A549 (cell line): ENCODE data around the gene PPP4R2. TPM values are rescaled to one million over a fixed set of nuclear protein-coding genes. Genes with fewer than 3 reads are reported as not detected.

Source experiments
- ATAC-seq, 2 experiments: fragments of 200-7000 bp in 1 of 2; fragments of >200 bp in 1 of 2; cut with Nextera tagmentation in 1 of 2; cut with Tn5 transposase in 1 of 2; 3 replicates each; pipeline versions ENCODE4 v1.8.0 to v1.9.1; 2018 to 2020; ENCODE audit warnings: mild to moderate bottlenecking in 1 of 2, moderate library complexity in 1 of 2
- CTCF ChIA-PET: fragments of 300-600 bp; sonication (Branson Sonifier 250); formaldehyde crosslinking; extraction: SDS; loops from one replicate; lab custom pipeline; 2021; ENCODE audit warnings: antibody characterized with exemption, inconsistent platforms; lab: Yijun Ruan, JAX
- POLR2A ChIA-PET: fragments of 350-600 bp; formaldehyde crosslinking; extraction: SDS; loops from one replicate; lab custom pipeline; 2021; ENCODE audit warnings: antibody characterized with exemption, inconsistent platforms; lab: Yijun Ruan, JAX
- DNase-seq, 2 experiments: peaks; one replicate each; pipeline versions ENCODE4 v3.0.0 to v3.0.0-alpha.2; 2011 to 2016; ENCODE audit warnings: low read depth in 1 of 2, low spot score in 1 of 2
- FAIRE-seq: peaks from 2 replicates; lab custom pipeline; 2011; peaks lifted over from hg19 to GRCh38; lab: Jason Lieb, UNC
- H3K27ac ChIP-seq, 2 experiments: fragments of >200 bp; sonication (Bioruptor Twin); formaldehyde crosslinking; 3 replicates each; pipeline ENCODE4 v1.5.1; 2016 to 2017
- H3K4me1 ChIP-seq: fragments of >200 bp; sonication (Bioruptor Twin); formaldehyde crosslinking; 3 replicates; pipeline ENCODE4 v1.6.1; 2016
- H3K4me2 ChIP-seq: fragments of >200 bp; sonication (Bioruptor Twin); formaldehyde crosslinking; 3 replicates; pipeline ENCODE4 v1.6.1; 2016
- H3K4me3 ChIP-seq: fragments of >200 bp; sonication (Bioruptor Twin); formaldehyde crosslinking; 3 replicates; pipeline ENCODE4 v1.5.1; 2016
- H3K9me3 ChIP-seq: fragments of >200 bp; sonication (Bioruptor Twin); formaldehyde crosslinking; 3 replicates; pipeline ENCODE4 v1.6.1; 2016
- CEBPB ChIP-seq, 2 experiments: fragments of >200 bp in 1 of 2; sonication (Bioruptor Twin) in 1 of 2; formaldehyde crosslinking in 1 of 2; IDR thresholded peaks; 2 replicates each; pipeline ENCODE4 v1.6.1; 2012 to 2016
- CHD2 ChIP-seq: fragments of 150-350 bp; IDR thresholded peaks from 2 replicates; pipeline ENCODE4 v1.6.1; 2014; ENCODE audit warnings: low read length; ENCODE audit not compliant: partially characterized antibody
- EP300 ChIP-seq, 2 experiments: fragments of >200 bp; sonication (Bioruptor Twin); formaldehyde crosslinking; IDR thresholded peaks; 2 replicates in 1 of 2; 3 replicates in 1 of 2; pipeline ENCODE4 v1.6.1; 2016 to 2017
- ESRRA ChIP-seq: fragments of 150-350 bp; IDR thresholded peaks from 2 replicates; pipeline ENCODE4 v1.6.1; 2014; ENCODE audit warnings: mild to moderate bottlenecking, low read length, borderline replicate concordance
- FOSL2 ChIP-seq, 2 experiments: fragments of 450-650 bp in 1 of 2; fragments of >200 bp in 1 of 2; sonication (Bioruptor Twin) in 1 of 2; formaldehyde crosslinking; IDR thresholded peaks; 2 replicates each; pipeline versions ENCODE4 v1.5.0 to v1.6.1; 2016 to 2020; ENCODE audit warnings: mild to moderate bottlenecking in 1 of 2, moderate library complexity in 1 of 2
- GATA3 ChIP-seq: IDR thresholded peaks from 2 replicates; pipeline ENCODE4 v1.6.1; 2012; ENCODE audit warnings: borderline replicate concordance
- HES2 ChIP-seq: fragments of >200 bp; sonication (Bioruptor Twin); formaldehyde crosslinking; IDR thresholded peaks from 2 replicates; pipeline ENCODE4 v1.6.1; 2016
- HEYL ChIP-seq: fragments of 250-450 bp; sonication (Bioruptor Pico); IDR thresholded peaks from 2 replicates; pipeline ENCODE4 v1.8.0; 2021; ENCODE audit warnings: mild to moderate bottlenecking, moderate library complexity
- HOXA7 ChIP-seq: fragments of 250-450 bp; sonication (Bioruptor Pico); IDR thresholded peaks from 2 replicates; pipeline ENCODE4 v1.5.0; 2020; ENCODE audit warnings: mild to moderate bottlenecking, moderate library complexity
- JUN ChIP-seq, 2 experiments: fragments of >200 bp; sonication (Bioruptor Twin); formaldehyde crosslinking; IDR thresholded peaks; 2 replicates in 1 of 2; 3 replicates in 1 of 2; pipeline ENCODE4 v1.6.1; 2016 to 2017
- KDM1A ChIP-seq: fragments of 200-600 bp; sonication (generic); IDR thresholded peaks from 2 replicates; pipeline ENCODE4 v1.6.1; 2016; ENCODE audit warnings: low read depth, mild to moderate bottlenecking
- KDM5A ChIP-seq: fragments of 200-600 bp; sonication (generic); IDR thresholded peaks from 2 replicates; pipeline ENCODE4 v1.6.1; 2016; ENCODE audit warnings: antibody characterized with exemption, mild to moderate bottlenecking
- MAZ ChIP-seq: fragments of 150-350 bp; IDR thresholded peaks from 2 replicates; pipeline ENCODE4 v1.6.1; 2014; ENCODE audit warnings: antibody characterized with exemption, low read depth, low read length, borderline replicate concordance
- NPAS2 ChIP-seq: fragments of 250-450 bp; sonication (Bioruptor Pico); IDR thresholded peaks from 2 replicates; pipeline ENCODE4 v1.8.0; 2022; ENCODE audit warnings: mild to moderate bottlenecking, moderate library complexity, borderline replicate concordance
- NR3C1 ChIP-seq: fragments of >200 bp; sonication (Bioruptor Twin); formaldehyde crosslinking; IDR thresholded peaks from 3 replicates; pipeline ENCODE4 v1.6.1; 2017
- POLR2A ChIP-seq: IDR thresholded peaks from 2 replicates; pipeline ENCODE4 v1.6.1; 2012; ENCODE audit warnings: mild to moderate bottlenecking, low read length
- POLR2AphosphoS2 ChIP-seq: conservative IDR thresholded peaks from 2 replicates; pipeline ENCODE4 v1.6.1; 2012; ENCODE audit warnings: low read length, improper control_type of control experiment, inconsistent platforms
- RARB ChIP-seq: fragments of 250-450 bp; sonication (Bioruptor Pico); IDR thresholded peaks from 2 replicates; pipeline ENCODE4 v1.8.0; 2021; ENCODE audit warnings: mild to moderate bottlenecking, moderate library complexity
- RCOR1 ChIP-seq: fragments of 150-350 bp; IDR thresholded peaks from 2 replicates; pipeline ENCODE4 v1.6.1; 2014; ENCODE audit warnings: antibody characterized with exemption, low read length, low read depth
- SREBF2 ChIP-seq: fragments of 450-650 bp; IDR thresholded peaks from 2 replicates; pipeline ENCODE4 v1.6.1; 2014; ENCODE audit warnings: mild to moderate bottlenecking, moderate library complexity
- TFCP2L1 ChIP-seq: fragments of 250-450 bp; sonication (Bioruptor Pico); IDR thresholded peaks from 2 replicates; pipeline ENCODE4 v1.5.0; 2021; ENCODE audit warnings: mild to moderate bottlenecking
- USF2 ChIP-seq: fragments of 450-650 bp; IDR thresholded peaks from 2 replicates; pipeline ENCODE4 v1.6.1; 2014; ENCODE audit warnings: antibody characterized with exemption
- ZC3H11A ChIP-seq: fragments of 450-650 bp; IDR thresholded peaks from 2 replicates; pipeline ENCODE4 v1.6.1; 2014; ENCODE audit warnings: antibody characterized with exemption, mild to moderate bottlenecking
- ZNF302 ChIP-seq: fragments of 250-450 bp; sonication (Bioruptor Pico); IDR thresholded peaks from 2 replicates; pipeline ENCODE4 v1.9.0; 2021; ENCODE audit warnings: inconsistent platforms, mild to moderate bottlenecking, moderate library complexity
- polyA plus RNA-seq, 4 experiments: library from polyadenylated mRNA; depleted of rRNA in 3 of 4; stranded (reverse); fragments of >200 nt; fragmentation: RNase III in 1 of 4; extraction: RNeasy Plus Mini Kit Qiagen cat#74134 plus additional on column Dnase treatment in 1 of 4; gene quantifications; 2 replicates in 3 of 4; 3 replicates in 1 of 4; pipeline ENCODE4 v1.2.3, GENCODE V29; 2011 to 2017
- TF ChIP-seq, protein P1 (sequence below): fragments of >200 bp; sonication (Bioruptor Twin); formaldehyde crosslinking; IDR thresholded peaks from 3 replicates; pipeline ENCODE4 v1.6.1; 2016
- TF ChIP-seq, protein P2 (sequence below): fragments of 250-450 bp; sonication (Bioruptor Pico); IDR thresholded peaks from 2 replicates; pipeline ENCODE4 v1.5.0; 2020; ENCODE audit warnings: low read depth, mild to moderate bottlenecking, moderate library complexity
- TF ChIP-seq, protein P3 (sequence below): fragments of 250-450 bp; sonication (Bioruptor Pico); IDR thresholded peaks from 2 replicates; pipeline ENCODE4 v1.5.0; 2021; ENCODE audit warnings: mild to moderate bottlenecking, moderate library complexity, borderline replicate concordance

The PPP4R2 gene
- polyA plus RNA-seq, 2 of the 4 experiments (the other 2 are of a cell fraction) = 39.3 to 68.4 TPM

DNA sequence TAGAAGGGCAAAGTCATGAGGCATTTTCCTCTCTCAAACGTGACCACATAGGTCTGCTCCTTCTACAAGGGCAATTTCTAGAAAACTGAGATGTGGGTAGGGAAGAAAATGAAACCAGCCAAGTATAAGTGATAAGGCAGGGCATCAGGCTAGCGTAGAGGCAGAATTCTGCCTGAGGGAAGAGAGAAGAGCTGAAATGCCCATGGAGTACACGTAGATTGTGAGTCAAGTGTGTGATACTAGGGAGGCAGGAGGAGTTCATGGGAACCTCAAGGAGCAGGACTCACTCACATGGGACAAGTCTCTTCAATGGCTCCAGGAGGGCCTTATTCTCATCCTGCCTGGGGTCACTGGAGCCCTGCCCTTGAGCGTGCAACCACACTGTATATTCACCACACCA lies 34.9 kb upstream of the PPP4R2 start (continued):
- TF ChIP-seq HES2 (no peak), FOSL2 (IDR thresholded peaks at IDR 0.05) (no peak), FOSL2 (CRISPR knock-in tag; IDR thresholded peaks at IDR 0.05) (no peak)

DNA sequence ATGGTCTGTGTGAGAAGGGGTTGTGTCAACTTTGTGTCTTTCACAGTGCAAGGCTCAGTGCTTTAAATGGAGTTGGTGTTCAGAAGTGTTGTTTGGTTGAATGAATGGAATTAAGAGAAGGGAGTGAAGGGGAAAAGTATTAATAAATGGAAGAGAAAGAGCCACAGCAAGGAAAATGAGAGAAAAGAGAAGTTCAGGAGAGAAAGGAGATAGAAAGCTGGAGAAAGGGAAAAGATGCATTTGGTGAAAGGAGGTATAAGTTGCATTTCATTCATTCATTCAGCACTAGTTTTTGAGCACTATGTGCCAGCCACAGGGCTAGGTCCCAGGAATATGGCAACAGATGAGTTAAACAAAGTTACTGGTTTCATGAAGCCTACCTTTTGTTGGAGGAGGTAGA lies 34.3 kb upstream of the PPP4R2 start:
- ChIA-PET CTCF (interaction anchor here (1.2 kb wide), 1 partner anchor 32 kb away, joined by 3 read pairs; no protein-coding TSS in a partner anchor), POLR2A (no interaction called here)
- Histone ChIP-seq H3K27ac (no peak overlapping the region), H3K9me3 (no peaks in the 10 kb centered on the region), H3K4me3 (no peak overlapping the region), H3K4me1 (no peaks in the 10 kb centered on the region), H3K4me2 (no peak overlapping the region)
- DNase-seq (no peak), ATAC-seq (no peak), FAIRE-seq (peak; percentile 18)
- TF ChIP-seq RCOR1 = no peak
- no peak for TF ChIP-seq CEBPB (IDR thresholded peaks at IDR 0.05)
- TF ChIP-seq, protein P1, sequence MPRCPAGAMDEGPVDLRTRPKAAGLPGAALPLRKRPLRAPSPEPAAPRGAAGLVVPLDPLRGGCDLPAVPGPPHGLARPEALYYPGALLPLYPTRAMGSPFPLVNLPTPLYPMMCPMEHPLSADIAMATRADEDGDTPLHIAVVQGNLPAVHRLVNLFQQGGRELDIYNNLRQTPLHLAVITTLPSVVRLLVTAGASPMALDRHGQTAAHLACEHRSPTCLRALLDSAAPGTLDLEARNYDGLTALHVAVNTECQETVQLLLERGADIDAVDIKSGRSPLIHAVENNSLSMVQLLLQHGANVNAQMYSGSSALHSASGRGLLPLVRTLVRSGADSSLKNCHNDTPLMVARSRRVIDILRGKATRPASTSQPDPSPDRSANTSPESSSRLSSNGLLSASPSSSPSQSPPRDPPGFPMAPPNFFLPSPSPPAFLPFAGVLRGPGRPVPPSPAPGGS = no peak
- TF ChIP-seq HES2 = no peak
- TF ChIP-seq NPAS2 (CRISPR knock-in tag) = no peak
- no peak for TF ChIP-seq ZNF302 (CRISPR knock-in tag)
- no peak for TF ChIP-seq POLR2A
- TF ChIP-seq HEYL (CRISPR knock-in tag) = no peak
- no peak for TF ChIP-seq GATA3
- no peak for TF ChIP-seq CHD2
- no peak for TF ChIP-seq HOXA7 (CRISPR knock-in tag)

DNA sequence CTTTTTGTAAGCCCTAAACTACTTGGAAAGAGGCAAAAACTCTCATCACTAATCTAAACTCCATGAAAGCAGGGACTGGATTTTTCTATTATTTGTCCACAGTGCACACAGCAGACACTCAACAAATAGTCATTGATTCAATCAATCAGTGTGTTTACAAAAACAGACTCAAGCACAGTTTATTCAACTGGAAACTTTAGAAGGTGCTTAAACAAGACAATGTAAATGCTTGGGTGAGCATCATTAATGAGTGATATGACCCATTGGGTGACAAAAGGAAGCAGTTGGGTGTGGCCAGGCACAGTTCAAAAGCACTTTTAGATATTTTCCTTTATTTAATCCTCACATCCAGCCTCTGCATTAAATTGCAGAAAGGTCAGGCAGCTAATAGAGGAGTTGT lies 32.0 kb upstream of the PPP4R2 start:
- H3K9me3 ChIP-seq = no peaks in the 10 kb centered on the region
- no peak overlapping the region for H3K4me3 ChIP-seq
- ATAC-seq = no peak
- POLR2A ChIA-PET = interaction anchor here (0.6 kb wide), 1 partner anchor 56 kb away, joined by 3 read pairs; no protein-coding TSS in a partner anchor
- FAIRE-seq = no peak
- no peak overlapping the region for H3K27ac ChIP-seq
- CTCF ChIA-PET = interaction anchor here (1.3 kb wide), 1 partner anchor 17 kb away, joined by 3 read pairs; no protein-coding TSS in a partner anchor
- no peak overlapping the region for H3K4me2 ChIP-seq
- no peak for DNase-seq
- H3K4me1 ChIP-seq = no peaks in the 10 kb centered on the region
- TF ChIP-seq NR3C1 (no peak), POLR2AphosphoS2 (no peak), JUN (IDR thresholded peaks at IDR 0.05) (no peak), SREBF2 (no peak), KDM5A (no peak), RARB (CRISPR knock-in tag) (no peak), NPAS2 (CRISPR knock-in tag) (no peak), EP300 (IDR thresholded peaks at IDR 0.05) (no peak), HOXA7 (CRISPR knock-in tag) (no peak), ESRRA (no peak), USF2 (no peak), TFCP2L1 (CRISPR knock-in tag) (no peak), MAZ (no peak), KDM1A (no peak), ZC3H11A (no peak)
- TF ChIP-seq, protein P2, sequence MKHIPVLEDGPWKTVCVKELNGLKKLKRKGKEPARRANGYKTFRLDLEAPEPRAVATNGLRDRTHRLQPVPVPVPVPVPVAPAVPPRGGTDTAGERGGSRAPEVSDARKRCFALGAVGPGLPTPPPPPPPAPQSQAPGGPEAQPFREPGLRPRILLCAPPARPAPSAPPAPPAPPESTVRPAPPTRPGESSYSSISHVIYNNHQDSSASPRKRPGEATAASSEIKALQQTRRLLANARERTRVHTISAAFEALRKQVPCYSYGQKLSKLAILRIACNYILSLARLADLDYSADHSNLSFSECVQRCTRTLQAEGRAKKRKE (CRISPR knock-in tag) = no peak
- TF ChIP-seq, protein P1 = no peak
- TF ChIP-seq, protein P3, sequence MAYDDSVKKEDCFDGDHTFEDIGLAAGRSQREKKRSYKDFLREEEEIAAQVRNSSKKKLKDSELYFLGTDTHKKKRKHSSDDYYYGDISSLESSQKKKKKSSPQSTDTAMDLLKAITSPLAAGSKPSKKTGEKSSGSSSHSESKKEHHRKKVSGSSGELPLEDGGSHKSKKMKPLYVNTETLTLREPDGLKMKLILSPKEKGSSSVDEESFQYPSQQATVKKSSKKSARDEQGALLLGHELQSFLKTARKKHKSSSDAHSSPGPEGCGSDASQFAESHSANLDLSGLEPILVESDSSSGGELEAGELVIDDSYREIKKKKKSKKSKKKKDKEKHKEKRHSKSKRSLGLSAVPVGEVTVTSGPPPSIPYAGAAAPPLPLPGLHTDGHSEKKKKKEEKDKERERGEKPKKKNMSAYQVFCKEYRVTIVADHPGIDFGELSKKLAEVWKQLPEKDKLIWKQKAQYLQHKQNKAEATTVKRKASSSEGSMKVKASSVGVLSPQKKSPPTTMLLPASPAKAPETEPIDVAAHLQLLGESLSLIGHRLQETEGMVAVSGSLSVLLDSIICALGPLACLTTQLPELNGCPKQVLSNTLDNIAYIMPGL = no peak
